ENCODE data around the gene KLHDC7A.

Gene KLHDC7A

DNA sequence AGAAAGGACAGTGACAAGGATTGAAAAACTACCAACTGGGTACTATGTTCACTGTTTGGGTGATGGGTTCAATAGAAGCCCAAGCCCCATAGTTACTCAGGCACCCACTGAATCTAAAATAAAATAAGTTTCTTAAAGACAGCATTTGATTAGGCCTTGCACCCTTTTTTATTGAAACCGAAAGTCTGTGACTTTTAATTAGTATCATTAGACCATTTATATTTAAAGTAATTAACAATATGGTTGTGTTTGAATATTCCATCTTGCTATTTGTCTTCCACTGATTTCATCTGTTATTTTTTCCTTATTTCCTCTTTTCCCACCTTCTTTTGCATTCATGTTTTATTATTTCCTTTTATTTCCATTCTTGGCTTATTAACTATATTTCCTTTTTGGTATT lies 27.4 kb downstream of the KLHDC7A start:
- no peak for DNase-seq (ENCODE audit: low read depth in 2 of 2)

DNA sequence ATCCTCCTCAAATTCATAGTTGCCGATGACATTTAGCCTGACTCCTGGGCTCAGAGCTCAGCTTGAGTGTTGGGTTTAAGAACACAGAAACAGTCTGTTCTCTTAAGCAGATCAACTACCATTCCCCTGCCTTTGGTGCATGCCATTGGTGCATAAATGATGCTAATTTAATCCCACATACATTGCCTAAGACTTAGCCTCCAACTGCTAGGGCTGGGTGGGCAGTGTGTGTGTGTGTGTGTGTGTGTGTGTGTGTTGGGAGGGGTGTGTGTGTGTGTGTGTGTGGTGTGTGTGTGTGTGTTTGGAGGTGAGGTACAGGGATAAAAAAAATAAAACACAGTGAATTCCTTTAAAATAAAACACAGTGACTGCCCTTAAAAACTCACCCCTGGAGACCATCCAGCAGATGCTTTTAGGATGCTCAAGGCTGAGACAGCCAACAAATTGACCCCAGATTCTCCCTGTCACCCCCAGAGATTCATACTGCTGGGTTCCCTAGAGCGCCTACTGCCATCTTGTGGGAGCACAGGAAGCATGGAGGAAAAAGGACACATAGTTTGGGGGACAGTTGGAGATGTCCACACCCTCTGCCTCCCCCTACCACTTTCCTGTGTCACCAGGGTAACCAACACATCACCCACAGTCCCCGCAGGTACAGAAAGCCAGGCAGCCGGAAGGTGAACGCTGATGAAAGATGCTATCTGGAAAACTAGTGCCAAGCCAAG lies 30.6 kb downstream of the KLHDC7A start:
- DNase-seq (ENCODE audit: low read depth in 2 of 2), result no peak

DNA sequence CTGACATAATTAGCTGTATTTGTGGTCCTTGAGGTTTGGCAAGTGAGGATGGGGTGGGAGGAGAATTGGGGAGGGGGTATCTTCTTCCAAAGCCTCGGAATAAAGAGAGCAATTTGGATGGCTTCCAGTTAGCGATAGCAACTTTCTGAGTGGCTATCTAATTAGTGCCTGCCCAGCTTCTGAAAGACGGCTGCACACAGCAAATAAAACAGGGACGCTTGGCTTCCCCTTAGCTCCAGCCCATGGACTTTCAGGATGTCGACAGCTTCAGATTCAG lies 31.1 kb downstream of the KLHDC7A start:
- no peak for DNase-seq (ENCODE audit: low read depth in 2 of 2)

DNA sequence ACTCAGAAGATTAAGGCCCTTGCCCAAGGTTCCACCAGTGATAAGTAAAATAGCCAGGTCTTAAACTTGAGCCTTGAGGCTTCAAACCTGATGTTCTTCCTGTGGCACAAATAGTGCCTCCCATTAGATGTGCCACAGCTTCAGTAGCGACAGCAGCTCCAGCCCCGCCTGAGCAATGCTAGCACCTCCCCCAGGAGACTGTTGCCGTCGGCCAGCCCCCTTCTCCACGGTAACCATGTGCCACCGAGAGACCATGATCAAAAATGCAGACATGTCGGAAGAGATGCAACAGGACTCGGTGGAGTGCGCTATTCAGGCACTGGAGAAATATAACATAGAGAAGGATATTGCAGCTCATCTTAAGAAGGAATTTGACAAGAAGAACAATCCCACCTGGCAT lies 32.2 kb downstream of the KLHDC7A start:
- no peak for DNase-seq (ENCODE audit: low read depth in 2 of 2)

DNA sequence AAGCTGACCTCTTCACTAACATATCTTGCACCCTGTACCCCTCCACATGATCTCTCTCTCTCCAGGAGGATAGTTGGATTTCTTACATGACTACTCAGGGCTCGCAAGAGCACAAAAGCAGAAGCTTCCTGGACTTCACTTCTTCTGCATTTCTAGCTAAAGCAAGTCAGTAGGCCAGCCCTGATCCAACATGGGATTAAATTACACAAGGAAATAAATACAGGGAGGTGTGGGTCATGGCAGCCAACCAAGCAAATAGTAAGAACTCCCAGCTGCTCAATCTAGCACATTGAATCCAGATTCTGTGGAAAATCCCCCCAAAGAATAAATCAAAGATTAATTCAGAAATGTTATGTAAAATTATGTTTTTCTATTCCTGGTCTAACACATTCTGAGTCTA lies 33.3 kb downstream of the KLHDC7A start:
- no peak for DNase-seq (ENCODE audit: low read depth in 2 of 2)

DNA sequence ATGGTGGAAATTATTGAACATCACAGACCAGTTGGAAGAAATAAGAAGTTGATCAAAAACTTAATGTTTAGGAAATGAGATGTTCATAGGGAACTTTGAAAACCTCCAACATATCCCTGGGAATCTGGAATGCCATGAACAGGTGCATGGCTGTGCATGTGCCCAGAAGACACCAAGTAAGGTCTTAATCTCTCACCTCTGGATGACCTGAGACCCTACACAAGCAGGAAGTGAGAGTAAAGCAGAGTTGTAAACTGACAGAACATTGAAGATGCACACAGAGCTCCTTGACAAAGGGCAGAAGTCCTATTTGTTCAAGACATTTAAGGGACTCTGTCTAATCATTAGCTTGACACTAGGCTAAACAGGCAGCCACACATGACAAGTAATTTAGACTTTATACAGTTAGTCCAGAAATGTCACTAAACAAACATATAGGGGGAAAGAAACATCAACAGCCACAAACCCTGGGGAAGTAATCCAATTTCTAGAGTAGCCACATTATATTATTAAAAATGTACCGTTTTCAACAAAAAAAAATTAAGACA lies 34.5 kb downstream of the KLHDC7A start:
- DNase-seq (ENCODE audit: low read depth in 2 of 2), result no peak

DNA sequence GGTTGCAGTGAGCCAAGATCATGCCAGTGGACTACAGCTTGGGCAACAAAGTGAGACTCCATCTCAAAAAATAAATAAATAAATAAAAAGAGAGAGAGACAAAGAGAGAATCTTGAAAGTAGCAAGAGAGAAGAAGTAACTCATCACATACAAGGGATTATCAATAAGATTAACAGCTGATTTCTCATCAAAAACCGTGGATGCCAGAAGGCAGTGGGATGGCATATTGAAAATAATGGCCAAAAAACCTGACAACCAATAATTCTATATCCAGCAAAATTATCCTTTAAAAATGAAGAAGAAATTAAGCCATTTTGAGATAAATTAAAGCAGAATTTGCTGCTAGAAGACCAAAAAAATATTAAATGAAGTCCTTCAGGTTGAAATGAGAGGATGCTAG lies 35.7 kb downstream of the KLHDC7A start:
- no peak for DNase-seq (ENCODE audit: low read depth in 2 of 2)

DNA sequence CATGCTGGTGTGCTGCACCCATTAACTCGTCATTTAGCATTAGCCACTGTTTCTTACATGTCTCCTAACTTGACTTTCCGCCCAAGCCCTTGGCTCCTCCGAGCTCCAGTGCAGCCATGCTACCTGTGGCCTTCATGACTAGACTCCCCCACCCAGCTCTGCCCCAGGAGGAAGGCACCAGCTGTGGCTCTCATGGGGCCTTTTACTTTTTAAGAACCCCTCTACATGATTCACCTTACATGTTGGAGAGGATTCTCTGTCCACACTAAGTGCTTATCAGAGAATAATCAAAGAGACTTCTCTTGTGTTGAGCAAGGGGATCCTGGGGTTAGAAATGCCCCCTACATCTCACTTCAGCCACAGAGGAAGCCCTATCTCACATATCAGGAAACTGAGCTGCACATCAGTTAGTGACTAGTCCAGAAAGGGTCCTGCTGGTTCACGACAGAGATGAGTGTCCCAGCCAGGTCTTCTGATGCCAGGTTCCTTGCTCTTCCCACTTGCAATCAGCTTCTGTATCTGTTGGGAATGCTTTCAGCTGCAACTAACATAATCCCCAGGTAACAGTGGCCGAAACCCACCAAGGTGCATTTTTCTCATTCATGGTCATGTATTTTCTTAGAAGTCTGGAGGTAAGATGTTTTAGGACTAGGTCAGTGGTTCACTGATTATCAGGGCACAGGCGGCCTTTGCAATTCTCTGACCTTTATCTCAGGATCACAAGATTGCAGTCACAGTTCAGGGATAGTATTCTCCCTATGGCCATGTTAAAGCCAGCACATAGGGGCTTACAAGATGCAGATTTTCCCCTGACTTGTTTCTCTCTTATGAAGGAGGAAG lies 45.9 kb downstream of the KLHDC7A start:
- DNase-seq (ENCODE audit: low read depth in 2 of 2), result no peak

DNA sequence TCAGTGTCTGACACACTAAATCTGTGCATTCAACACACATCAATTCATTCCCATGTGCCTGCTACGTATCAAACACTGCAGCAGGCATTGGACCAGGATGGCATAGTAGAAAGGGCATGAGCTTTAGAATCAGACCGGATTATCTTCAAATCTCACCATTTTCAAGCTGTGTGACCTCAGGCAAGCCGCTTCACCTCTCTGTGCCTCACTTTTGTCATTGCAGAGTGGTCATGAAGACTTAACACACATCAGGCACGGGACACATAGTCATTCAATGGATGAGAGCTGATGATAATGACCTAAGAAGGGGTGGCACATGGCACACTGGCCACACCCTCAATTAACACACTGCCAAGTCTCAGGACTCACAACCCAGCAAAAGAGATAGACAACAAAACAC lies 46.8 kb downstream of the KLHDC7A start:
- no peak for DNase-seq (ENCODE audit: low read depth in 2 of 2)

DNA sequence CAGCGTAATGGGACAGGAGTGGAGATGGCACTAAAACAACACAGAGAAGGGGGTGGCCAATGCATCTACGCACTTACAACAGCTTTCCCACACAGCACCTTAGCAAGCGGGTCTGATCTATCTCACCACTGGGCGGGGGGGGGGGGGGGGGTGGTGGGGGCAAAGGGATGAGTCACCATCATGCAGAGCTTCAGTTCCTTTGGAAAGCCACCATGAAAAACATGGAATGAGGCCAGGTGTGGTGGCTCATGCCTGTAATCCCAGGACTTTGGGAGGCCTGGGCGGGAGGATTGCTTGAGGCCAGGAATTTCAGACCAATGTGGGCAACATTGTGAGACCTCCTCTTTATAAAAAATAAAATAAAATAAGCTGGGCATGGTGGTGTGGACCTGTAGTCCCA lies 47.2 kb downstream of the KLHDC7A start:
- DNase-seq (ENCODE audit: low read depth in 2 of 2), result no peak

DNA sequence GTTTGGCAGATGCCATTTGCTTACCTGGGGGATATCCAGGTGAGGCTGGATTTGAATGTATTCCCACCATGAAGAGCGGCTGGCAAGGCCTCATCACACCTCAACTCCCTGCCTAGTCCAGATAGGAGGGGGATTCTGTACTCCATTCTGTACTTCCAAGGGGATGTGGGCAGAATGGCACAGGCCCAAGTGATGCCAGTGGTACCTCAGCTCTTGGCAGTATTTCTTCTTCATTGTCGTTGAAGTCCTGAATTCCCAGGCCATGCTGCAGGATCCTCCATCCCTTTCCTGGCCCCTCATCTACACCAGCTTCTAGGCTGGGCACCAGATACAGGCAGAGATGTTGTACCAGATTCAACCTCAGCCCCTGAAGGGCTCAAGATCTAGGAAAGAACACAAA lies 47.9 kb downstream of the KLHDC7A start:
- DNase-seq (ENCODE audit: low read depth in 2 of 2), result no peak

DNA sequence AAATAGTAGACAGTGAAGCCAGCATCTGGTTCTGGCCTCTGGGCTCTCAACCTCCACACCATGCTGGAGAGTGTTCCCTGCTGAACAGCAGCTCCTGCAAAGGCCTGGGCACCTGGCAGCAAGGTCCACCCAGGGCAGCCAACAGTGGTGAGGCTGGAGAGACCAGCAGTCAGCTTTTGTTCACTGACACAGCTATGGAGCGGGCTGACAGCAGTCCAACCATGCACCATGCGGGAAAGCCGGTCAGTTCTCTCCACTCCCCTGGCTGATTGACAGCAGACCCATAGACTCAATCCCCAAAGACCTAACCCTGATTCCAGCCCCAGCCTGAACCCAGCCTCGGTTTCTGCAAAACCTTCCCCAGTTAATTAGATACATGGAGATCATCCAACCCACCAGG lies 49.0 kb downstream of the KLHDC7A start:
- DNase-seq (ENCODE audit: low read depth in 2 of 2), result no peak

DNA sequence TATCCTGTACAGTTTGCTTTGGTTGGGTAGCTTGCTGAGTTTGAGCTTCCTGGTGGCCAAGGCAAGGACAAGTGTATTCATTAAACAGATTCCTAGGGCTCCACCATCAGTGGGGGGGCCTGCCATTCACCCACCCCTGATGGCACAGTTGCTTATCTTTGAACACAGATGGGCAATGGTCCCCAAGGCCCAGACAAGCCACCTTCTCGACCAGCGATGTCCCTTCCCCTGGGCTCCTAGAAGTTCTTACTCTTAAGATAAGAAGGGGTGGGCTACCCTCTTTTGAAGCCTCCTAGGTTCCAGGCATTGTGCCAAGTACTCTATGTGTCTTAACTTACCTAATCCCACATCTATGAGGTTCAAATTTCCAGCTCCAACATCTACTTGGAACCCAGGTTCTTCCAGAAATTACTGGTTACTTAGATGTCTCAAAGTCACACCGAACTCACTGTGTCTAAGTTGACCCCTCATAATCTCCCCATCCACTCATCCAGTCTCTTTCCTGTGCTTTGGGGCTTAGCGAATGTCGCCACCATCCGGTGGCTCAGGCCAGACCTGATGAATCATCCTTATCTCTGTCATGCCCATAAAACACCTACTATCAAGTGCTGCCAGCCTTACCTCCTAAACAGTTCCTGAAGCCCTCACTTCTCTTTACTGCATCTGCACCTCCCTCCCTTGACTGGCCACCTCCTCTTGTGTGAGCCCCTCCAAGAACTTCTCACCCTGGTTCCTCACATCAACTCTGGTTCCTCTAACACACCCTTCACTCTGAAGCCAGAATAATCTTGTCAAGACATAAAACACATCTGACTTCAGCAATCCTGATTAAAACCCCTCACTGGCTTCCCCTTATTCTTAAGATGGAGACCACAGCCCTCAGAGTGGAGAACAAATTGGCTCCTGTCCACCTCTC lies 50.1 kb downstream of the KLHDC7A start:
- DNase-seq (ENCODE audit: low read depth in 2 of 2), result no peak

DNA sequence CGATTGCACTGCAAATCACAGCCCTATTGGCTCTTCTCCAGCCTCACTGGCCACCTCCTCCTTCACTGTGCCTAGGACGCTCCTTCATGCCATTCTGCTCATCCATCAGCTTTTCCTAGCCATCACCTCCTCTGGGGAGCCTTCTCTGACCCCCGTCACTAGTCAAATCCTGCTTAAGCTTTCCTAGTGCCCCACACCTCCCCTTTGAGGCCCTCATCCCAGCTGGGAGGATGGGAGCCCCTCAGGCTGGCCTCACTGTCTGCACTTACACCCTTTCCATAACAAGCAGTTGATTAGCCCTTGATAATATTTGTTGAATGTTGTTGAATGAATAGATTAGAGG lies 50.7 kb downstream of the KLHDC7A start:
- no peak for DNase-seq (ENCODE audit: low read depth in 2 of 2)

DNA sequence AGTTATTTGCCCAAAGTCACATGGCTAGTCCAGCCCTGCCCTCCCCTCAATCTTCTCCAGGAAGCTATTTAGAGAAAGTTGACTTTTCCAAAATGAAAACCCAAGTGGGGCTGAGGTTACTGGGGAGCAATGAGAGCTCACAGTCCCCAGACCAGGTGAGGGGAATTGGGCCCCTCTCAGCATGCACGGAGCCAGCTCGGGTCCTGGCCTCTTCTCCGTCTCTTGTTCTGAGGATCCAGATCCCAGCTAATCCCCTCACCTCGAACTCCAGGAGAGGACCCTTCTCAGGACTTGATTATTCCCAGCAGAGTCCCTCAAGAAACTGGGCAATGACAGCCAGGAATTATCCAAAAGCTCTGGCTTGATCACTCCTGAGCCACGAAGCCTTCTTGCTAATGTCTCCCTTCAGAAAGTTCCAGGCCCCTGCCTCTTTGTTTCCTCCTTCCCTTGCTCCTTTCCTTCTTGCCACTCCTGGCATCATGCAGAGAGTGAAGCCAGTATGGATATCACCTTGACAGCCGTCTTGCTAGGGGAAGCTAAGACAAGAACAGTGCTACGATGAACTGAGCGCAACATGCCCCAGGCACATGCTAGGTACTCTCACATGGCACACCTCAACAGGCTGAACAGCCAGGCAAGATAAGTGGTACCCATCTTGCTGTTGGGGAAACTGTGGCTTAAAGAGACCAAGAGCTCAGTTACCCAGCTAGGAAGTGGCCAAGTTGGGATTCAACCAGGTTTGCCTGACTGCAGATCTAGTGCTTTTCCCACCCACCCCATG lies 51.9 kb downstream of the KLHDC7A start:
- DNase-seq (ENCODE audit: low read depth in 2 of 2), result no peak

DNA sequence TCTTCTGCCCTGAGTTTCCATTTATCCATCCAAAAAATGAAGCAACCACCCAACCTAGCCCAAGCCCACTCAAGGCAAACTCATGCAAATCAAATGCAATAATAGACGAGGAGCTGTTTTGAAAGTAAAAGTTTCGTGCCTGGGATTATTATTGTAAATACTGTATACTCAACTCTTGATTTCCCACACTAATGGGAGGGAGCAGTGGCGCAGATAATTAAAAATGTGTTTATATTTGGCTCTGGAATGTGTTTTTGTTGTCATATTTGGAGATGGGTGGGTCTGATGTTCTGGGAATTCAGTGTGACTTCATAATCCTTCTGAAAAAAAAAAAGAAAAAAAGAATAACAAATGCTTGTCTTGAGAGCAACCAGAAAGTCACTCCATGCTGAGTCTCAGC lies 52.5 kb downstream of the KLHDC7A start:
- DNase-seq (ENCODE audit: low read depth in 2 of 2), result no peak

DNA sequence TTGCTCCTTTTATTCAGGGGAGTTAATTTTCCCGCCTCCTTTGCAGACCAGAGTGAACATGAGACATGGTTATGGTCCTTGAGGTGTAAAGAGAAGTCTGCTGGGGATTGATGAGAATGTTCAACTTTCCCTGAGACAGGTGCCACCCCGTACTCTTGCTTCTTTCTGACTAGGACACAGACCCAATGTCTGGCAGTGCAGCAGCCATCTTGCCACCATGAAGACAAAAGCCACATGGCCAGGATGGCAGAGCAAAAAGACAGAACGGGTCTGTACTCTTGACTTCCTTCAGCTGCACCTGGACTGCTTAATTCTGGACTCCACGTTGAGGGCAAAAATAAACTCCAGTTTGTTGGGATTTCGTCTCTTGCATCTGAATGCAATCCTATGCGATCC lies 54.1 kb downstream of the KLHDC7A start:
- DNase-seq (ENCODE audit: low read depth in 2 of 2), result no peak
